Stimulated activated CD4-positive, alpha-beta T cell treated with anti-CD3 and anti-CD28 coated beads, Interleukin-15, amount 100 ng/mL, for 1 hour (primary cell): ENCODE data around the gene RNF212.

ENCODE experiments used
- DNase-seq, 2 donors: peaks; one replicate each; pipeline ENCODE4 v3.0.0-alpha.2; 2020; ENCODE audit warnings: low read depth in 1 of 2, low spot score in 1 of 2

Gene RNF212

GRCh38 chr4:1036976-1037810 lies 76.2 kb downstream of the RNF212 start:
- DNase-seq: no peak

- DNase-seq: no peak
Measured at GRCh38 chr4:1036095-1036494, 77.3 kb downstream of the RNF212 start.

- no peak for DNase-seq
Measured at GRCh38 chr4:1035510-1035909, 77.9 kb downstream of the RNF212 start.

- no peak for DNase-seq
Measured at GRCh38 chr4:1033840-1034551, 79.4 kb downstream of the RNF212 start.

- no peak for DNase-seq
Measured at GRCh38 chr4:1032861-1033260, 80.5 kb downstream of the RNF212 start.

- no peak for DNase-seq
Measured at GRCh38 chr4:1031956-1032795, 81.2 kb downstream of the RNF212 start.

- no peak for DNase-seq
Measured at GRCh38 chr4:1031346-1031745, 82.0 kb downstream of the RNF212 start.

- DNase-seq: no peak
Measured at GRCh38 chr4:1030559-1030958, 82.8 kb downstream of the RNF212 start.

- DNase-seq: no peak
Measured at GRCh38 chr4:1030031-1030430, 83.3 kb downstream of the RNF212 start.

GRCh38 chr4:1029529-1029928 lies 83.8 kb downstream of the RNF212 start:
- DNase-seq: no peak

GRCh38 chr4:1028574-1029220 lies 84.7 kb downstream of the RNF212 start:
- no peak for DNase-seq

GRCh38 chr4:1027915-1028238 lies 85.5 kb downstream of the RNF212 start:
- DNase-seq: no peak

- DNase-seq: no peak
Measured at GRCh38 chr4:1027219-1027914, 86.0 kb downstream of the RNF212 start.

- DNase-seq: peak in 1 of 2 donors; percentile 29
Measured at GRCh38 chr4:1026115-1026514, 87.2 kb downstream of the RNF212 start.

GRCh38 chr4:1024882-1025545 lies 88.3 kb downstream of the RNF212 start:
- DNase-seq: no peak

GRCh38 chr4:1023895-1024740 lies 89.2 kb downstream of the RNF212 start:
- DNase-seq: no peak

- DNase-seq: no peak
Measured at GRCh38 chr4:1023075-1023640, 90.2 kb downstream of the RNF212 start.

GRCh38 chr4:1022739-1023066 lies 90.7 kb downstream of the RNF212 start:
- DNase-seq: no peak
